GM23248 (cell line): ENCODE data around the gene PSME1. TPM values are rescaled to one million over a fixed set of nuclear protein-coding genes. Genes with fewer than 3 reads are reported as not detected.

Experiments used
- DNase-seq: peaks from one replicate; pipeline ENCODE4 v3.0.0-alpha.2; 2015
- H2AFZ ChIP-seq: fragments of 200-600 bp; sonication (generic); 2 replicates; pipeline ENCODE4 v1.6.1; 2016; ENCODE audit warnings: antibody characterized with exemption
- H3F3A ChIP-seq: fragments of 200-600 bp; sonication (generic); 2 replicates; pipeline ENCODE4 v1.6.1; 2016; ENCODE audit warnings: mild to moderate bottlenecking, antibody characterized with exemption, mixed run types; ENCODE audit not compliant: insufficient read depth
- H3K27ac ChIP-seq: fragments of 200-600 bp; sonication (generic); 2 replicates; pipeline ENCODE4 v1.5.1; 2016; ENCODE audit warnings: mild to moderate bottlenecking
- H3K27me3 ChIP-seq: fragments of 200-600 bp; sonication (generic); replicated peaks from 2 replicates; pipeline ENCODE4 v1.6.1; 2016; ENCODE audit warnings: mild to moderate bottlenecking; ENCODE audit not compliant: insufficient read depth
- H3K36me3 ChIP-seq: fragments of 200-600 bp; sonication (generic); 2 replicates; pipeline ENCODE4 v1.6.1; 2016; ENCODE audit warnings: low read depth, mild to moderate bottlenecking
- H3K4me1 ChIP-seq: fragments of 200-600 bp; sonication (generic); 2 replicates; pipeline ENCODE4 v1.6.1; 2016; ENCODE audit warnings: mild to moderate bottlenecking; ENCODE audit not compliant: insufficient read depth
- H3K4me2 ChIP-seq: fragments of 200-600 bp; sonication (generic); one replicate; pipeline ENCODE4 v1.6.1; 2016; ENCODE audit warnings: mild to moderate bottlenecking; ENCODE audit not compliant: unreplicated experiment
- H3K4me3 ChIP-seq: fragments of 200-600 bp; sonication (generic); 2 replicates; pipeline ENCODE4 v1.5.1; 2016; ENCODE audit warnings: mild to moderate bottlenecking
- H3K79me2 ChIP-seq: fragments of 200-600 bp; sonication (generic); 2 replicates; pipeline ENCODE4 v1.6.1; 2016; ENCODE audit warnings: mild to moderate bottlenecking; ENCODE audit not compliant: insufficient read depth
- H3K9ac ChIP-seq: fragments of 200-600 bp; sonication (generic); 2 replicates; pipeline ENCODE4 v1.6.1; 2016; ENCODE audit warnings: mild to moderate bottlenecking
- H3K9me2 ChIP-seq: fragments of 200-600 bp; sonication (generic); 2 replicates; pipeline ENCODE4 v1.6.1; 2016; ENCODE audit warnings: mixed run types, mild to moderate bottlenecking, moderate library complexity; ENCODE audit not compliant: insufficient read depth
- H3K9me3 ChIP-seq: fragments of 200-600 bp; sonication (generic); one replicate; pipeline ENCODE4 v1.6.1; 2017; ENCODE audit warnings: low read depth
- H4K20me1 ChIP-seq: fragments of 200-600 bp; sonication (generic); 2 replicates; pipeline ENCODE4 v1.6.0; 2016; ENCODE audit not compliant: insufficient read depth
- EZH2 ChIP-seq: fragments of 200-600 bp; sonication (generic); IDR thresholded peaks from 2 replicates; pipeline ENCODE4 v1.6.1; 2018; ENCODE audit warnings: antibody characterized with exemption, mild to moderate bottlenecking; ENCODE audit not compliant: insufficient read depth, poor library complexity, severe bottlenecking
- EZH2phosphoT487 ChIP-seq: fragments of 200-600 bp; sonication (generic); IDR thresholded peaks from 2 replicates; pipeline ENCODE4 v1.6.1; 2018; ENCODE audit warnings: antibody characterized with exemption, moderate library complexity, mild to moderate bottlenecking, low read depth; ENCODE audit not compliant: insufficient read depth
- WGBS, 2 experiments: methylation state at CpG; one replicate each; pipeline ENCODE4 v1.1.6; 2015 to 2017; ENCODE audit warnings: low lambda C conversion rate in 2 of 2, low coverage in 1 of 2; ENCODE audit errors: missing lambda C conversion rate in 2 of 2; 5-methylcytosine and 5-hydroxymethylcytosine counted together
- in situ Hi-C: fragments of 300-500 bp; cut with MboI; formaldehyde crosslinking; loops from 2 replicates; pipeline ENCODE4 v1.15.0; 2020
- polyA plus RNA-seq: library from polyadenylated mRNA; unstranded; fragments of >200 nt; fragmentation: Nextera tagmentation; extraction: Ambion mirVana; gene quantifications from 2 replicates; pipeline ENCODE4 v1.2.1, GENCODE V29; 2016
- total RNA-seq: library from RNA; depleted of rRNA; stranded (reverse); fragments of >200 nt; shearing (Covaris generic); gene quantifications from 2 replicates; pipeline ENCODE4 v1.2.3, GENCODE V29; 2014

Gene PSME1
- total and polyA plus RNA-seq, 2 experiments from 2014 or later: 58.9 to 144 TPM

- Histone ChIP-seq H3K36me3 (peaks cover under 1% of the 10 kb centered on the region; the same call in 1 of the 2 replicates), H3K9ac (no peak overlapping the region), H2AFZ (no peak overlapping the region), H3F3A (no peaks in the 10 kb centered on the region), H3K27me3 (no peaks in the 10 kb centered on the region), H3K27ac (no peak overlapping the region), H3K9me2 (no peaks in the 10 kb centered on the region), H3K9me3 (no peaks in the 10 kb centered on the region), H3K4me2 (no peak overlapping the region), H3K79me2 (peaks cover 17% of the 10 kb centered on the region), H3K4me1 (peaks cover 4% of the 10 kb centered on the region; the same call in 1 of the 2 replicates), H3K4me3 (no peak overlapping the region), H4K20me1 (no peaks in the 10 kb centered on the region)
- DNase-seq: no peak
- in situ Hi-C loops: no loop called here
- 93 to 98% methylated on average over 2 of the region's 2 CpGs for WGBS, 2 experiments
- no peak for TF ChIP-seq EZH2
Observed at GRCh38 chr14:24132976-24133375, 3.0 kb upstream of the PSME1 start.

GRCh38 chr14:24133735-24134134 is 2.3 kb upstream of the PSME1 start:
- no peaks in the 10 kb centered on the region for H3K27me3 ChIP-seq
- in situ Hi-C loops: no loop called here

GRCh38 chr14:24135584-24135833 is 485 bp upstream of the PSME1 start:
- H4K20me1 ChIP-seq: no peaks in the 10 kb centered on the region
- in situ Hi-C loops: no loop called here
- no peak overlapping the region for H3K27ac ChIP-seq
- peaks cover 12% of the 10 kb centered on the region; the same call in 1 of the 2 replicates for H3K36me3 ChIP-seq
- no peaks in the 10 kb centered on the region; the same call in 1 of the 2 replicates for H3F3A ChIP-seq
- no peaks in the 10 kb centered on the region for H3K27me3 ChIP-seq
- H3K4me3 ChIP-seq: peak overlapping the region; percentile 90
- peaks cover 12% of the 10 kb centered on the region; the same call in 1 of the 2 replicates for H3K4me1 ChIP-seq
- no peaks in the 10 kb centered on the region for H3K9me2 ChIP-seq
- peak overlapping the region; percentile 80 for H3K4me2 ChIP-seq
- no peaks in the 10 kb centered on the region for H3K9me3 ChIP-seq
- 1 to 2% methylated on average over 9 of the region's 9 CpGs for WGBS, 2 experiments
- peaks cover 41% of the 10 kb centered on the region for H3K79me2 ChIP-seq
- TF ChIP-seq EZH2phosphoT487 (no peak), EZH2 (no peak)
- H2AFZ ChIP-seq: peak overlapping the region; percentile 95
- DNase-seq: no peak
- H3K9ac ChIP-seq: peak overlapping the region; percentile 93

More at GRCh38 chr14:24133735-24134134, 2.3 kb upstream of the PSME1 start:
- H3K9me3 ChIP-seq: no peaks in the 10 kb centered on the region
- H3K79me2 ChIP-seq: peaks cover 25% of the 10 kb centered on the region
- no peaks in the 10 kb centered on the region for H3K9me2 ChIP-seq
- no peak for DNase-seq
- no peak overlapping the region for H3K27ac ChIP-seq
- no peaks in the 10 kb centered on the region for H4K20me1 ChIP-seq
- no peak overlapping the region for H3K9ac ChIP-seq
- H2AFZ ChIP-seq: no peak overlapping the region
- no peaks in the 10 kb centered on the region for H3F3A ChIP-seq
- H3K4me2 ChIP-seq: no peak overlapping the region
- H3K36me3 ChIP-seq: peaks cover 8% of the 10 kb centered on the region; the same call in 1 of the 2 replicates
- WGBS, 2 experiments: 100% methylated on average over 1 of the region's 1 CpG
- peaks cover 4% of the 10 kb centered on the region; the same call in 1 of the 2 replicates for H3K4me1 ChIP-seq
- H3K4me3 ChIP-seq: no peak overlapping the region
- no peak for TF ChIP-seq EZH2
- no peak for TF ChIP-seq EZH2phosphoT487

GRCh38 chr14:24136684-24137528 is 912 bp downstream of the PSME1 start:
- DNase-seq: no peak
- TF ChIP-seq EZH2 (no peak), EZH2phosphoT487 (no peak)
- peaks cover 12% of the 10 kb centered on the region; the same call in 1 of the 2 replicates for H3K36me3 ChIP-seq
- no peak overlapping the region for H3K27ac ChIP-seq
- in situ Hi-C loops: no loop called here
- peak overlapping the region; percentile 93 for H3K9ac ChIP-seq
- H4K20me1 ChIP-seq: no peaks in the 10 kb centered on the region
- H3K4me3 ChIP-seq: peak overlapping the region; percentile 90
- peaks cover 45% of the 10 kb centered on the region for H3K79me2 ChIP-seq
- H3K4me2 ChIP-seq: peak overlapping the region; percentile 87
- peaks cover 2% of the 10 kb centered on the region for H3F3A ChIP-seq
- peaks cover 14% of the 10 kb centered on the region; the same call in 1 of the 2 replicates for H3K4me1 ChIP-seq
- WGBS, 2 experiments: 42 to 43% methylated on average over 13 of the region's 13 CpGs
- H3K27me3 ChIP-seq: no peaks in the 10 kb centered on the region
- no peaks in the 10 kb centered on the region for H3K9me3 ChIP-seq
- H3K9me2 ChIP-seq: no peaks in the 10 kb centered on the region
- H2AFZ ChIP-seq: peak overlapping the region; percentile 95; the same call in 1 of the 2 replicates
